ENCODE measurements around the gene CD200. TPM values are rescaled to one million over a fixed set of nuclear protein-coding genes. Genes with fewer than 3 reads are reported as not detected.

The CD200 gene
- total and polyA plus RNA-seq, 2 of the 4 experiments (the other 2 are of a cell fraction) = 1.1 to 1.7 TPM

GRCh38 chr3:112388972-112389371 lies 56.0 kb downstream of the CD200 start:
- H2BK20ac ChIP-seq (ENCODE audit: low read depth, low read length) = no peak overlapping the region
- no peak for DNase-seq
- peak overlapping the region; percentile 77; the same call in 1 of the 2 replicates for H3K4ac ChIP-seq (ENCODE audit: low read depth, low read length)
- H2BK120ac ChIP-seq (ENCODE audit: low read depth, low read length) = peak overlapping the region; percentile 98; the same call in 1 of the 2 replicates
- H4K20me1 ChIP-seq (ENCODE audit: insufficient read depth, low read length) = no peaks in the 10 kb centered on the region
- no peaks in the 10 kb centered on the region for H3K79me1 ChIP-seq (ENCODE audit: low read depth in 1 of 2, low read length in 2 of 2)
- no peak overlapping the region for H2AFZ ChIP-seq (replicated peaks; ENCODE audit: low read length, poor library complexity)
- peak overlapping the region; percentile 90; the same call in 1 of the 2 replicates for H3K18ac ChIP-seq (ENCODE audit: low read depth, low read length)
- peaks cover 6% of the 10 kb centered on the region for H3K4me1 ChIP-seq (ENCODE audit: control insufficient read depth, insufficient read depth, low read length)
- BruUV-seq (replicated peaks) = no TSS peak
- in situ Hi-C loops (cut with MboI; ENCODE audit: low sequenced_read_pairs) (no loop called here), intact Hi-C loops (cut with micrococcal nuclease) (no loop called here), dilution Hi-C loops (cut with HindIII; ENCODE audit: low sequenced_read_pairs, unreplicated experiment) (no loop called here)
- no peak overlapping the region for H3K23ac ChIP-seq (ENCODE audit: low read depth, low read length)
- CTCF ChIA-PET = interaction anchor here (0.7 kb wide), 1 partner anchor 18 kb away, joined by 3 read pairs; no protein-coding TSS in a partner anchor
- H3K4me3 ChIP-seq (ENCODE audit: insufficient read depth, low read depth, low read length) = no peak overlapping the region
- no peak overlapping the region; the same call in 1 of the 2 replicates for H4K91ac ChIP-seq (ENCODE audit: insufficient read depth, low read depth, low read length)
- ATAC-seq (ENCODE audit: low read depth) = no peak
- peak overlapping the region; percentile 92 to 95; a peak in 2 of 4 replicates for H4K8ac ChIP-seq (ENCODE audit: low read depth in 2 of 2, low read length in 2 of 2)
- POLR2A ChIA-PET (ENCODE audit: unreplicated experiment) = no interaction called here
- H3K9me3 ChIP-seq (ENCODE audit: control insufficient read depth, insufficient read depth, low read length) = peaks cover 2% of the 10 kb centered on the region; the same call in 1 of the 2 replicates
- H3K36me3 ChIP-seq (ENCODE audit: control insufficient read depth, insufficient read depth, low read length) = no peaks in the 10 kb centered on the region
- H3K27ac ChIP-seq (ENCODE audit: insufficient read depth, low read length) = peak overlapping the region; percentile 18; the same call in 1 of the 2 replicates
- no peaks in the 10 kb centered on the region for H3K27me3 ChIP-seq (ENCODE audit: control insufficient read depth, insufficient read depth, low read length)
- no peak overlapping the region for H3K4me2 ChIP-seq (ENCODE audit: low read depth, low read length)
- no peak overlapping the region for H3K9ac ChIP-seq (ENCODE audit: low read depth, low read length)
- H3K56ac ChIP-seq (ENCODE audit: extremely low read depth, insufficient read depth, low read length) = no peak overlapping the region
- peak overlapping the region; percentile 100 for H2BK5ac ChIP-seq (ENCODE audit: low read depth, low read length, poor library complexity, severe bottlenecking)
- TF ChIP-seq RAD21 (IDR thresholded peaks at IDR 0.05; ENCODE audit: low read length) (no peak), SMC3 (IDR thresholded peaks at IDR 0.05; ENCODE audit: low read depth, low read length) (no peak), CTCF (conservative IDR thresholded peaks at IDR 0.05; ENCODE audit: low read depth, low read length) (no peak), NFE2L2 (IDR thresholded peaks at IDR 0.05; ENCODE audit: low read depth, low read length) (no peak), CHD1 (IDR thresholded peaks at IDR 0.05; ENCODE audit: low read depth, low read length) (no peak), USF2 (IDR thresholded peaks at IDR 0.05; ENCODE audit: low read depth, low read length) (no peak), MXI1 (IDR thresholded peaks at IDR 0.05; ENCODE audit: borderline replicate concordance, low read depth, low read length) (no peak), MAZ (IDR thresholded peaks at IDR 0.05; ENCODE audit: borderline replicate concordance, low read depth, low read length) (no peak), MAFK (IDR thresholded peaks at IDR 0.05; ENCODE audit: low read depth, low read length) (no peak), POLR2A (IDR thresholded peaks at IDR 0.05; ENCODE audit: low read depth, low read length) (no peak), RCOR1 (IDR thresholded peaks at IDR 0.05; ENCODE audit: insufficient replicate concordance, low read length) (no peak), RFX5 (IDR thresholded peaks at IDR 0.05; ENCODE audit: low read depth, low read length) (no peak), ELK1 (IDR thresholded peaks at IDR 0.05; ENCODE audit: borderline replicate concordance, low read depth, low read length) (no peak), CEBPB (IDR thresholded peaks at IDR 0.05; ENCODE audit: low read depth, low read length) (no peak), BHLHE40 (IDR thresholded peaks at IDR 0.05; ENCODE audit: low read depth, low read length) (no peak), FOS (IDR thresholded peaks at IDR 0.05; ENCODE audit: low read depth, low read length) (no peak)
- H2BK15ac ChIP-seq (ENCODE audit: low read depth, low read length) = peak overlapping the region; percentile 94; the same call in 2 of the 3 replicates
- H3K14ac ChIP-seq (replicated peaks; ENCODE audit: low read depth, low read length) = 0 out of 2 replicates have a peak overlapping the region, but pooled peaks have one; percentile 73
- no peak overlapping the region for H2AK5ac ChIP-seq (ENCODE audit: low read depth, low read length)
- peaks cover 3% of the 10 kb centered on the region for H3K9me1 ChIP-seq (ENCODE audit: insufficient read depth, low read length)
- no peak overlapping the region for H4K5ac ChIP-seq (ENCODE audit: low read depth, low read length)
- H2AK9ac ChIP-seq (replicated peaks; ENCODE audit: low read depth, low read length, poor library complexity) = no peak overlapping the region

All from IMR-90 (cell line).